ENCODE data around the gene FRMPD1.

The FRMPD1 gene

GRCh38 chr9:37776328-37776727, 125.6 kb downstream of the FRMPD1 start:
- no peak for DNase-seq (ENCODE audit: low read depth in 2 of 2)

- no peak for DNase-seq (ENCODE audit: low read depth in 2 of 2)
Measured at GRCh38 chr9:37778534-37778933, 127.8 kb downstream of the FRMPD1 start.

GRCh38 chr9:37784291-37784615, 133.5 kb downstream of the FRMPD1 start:
- no peak for DNase-seq (ENCODE audit: low read depth in 2 of 2)

GRCh38 chr9:37784616-37785483, 134.1 kb downstream of the FRMPD1 start, which contains the start of gene EXOSC3:
TSS of gene EXOSC3 (minus strand) at chr9:37785064. CDS start at chr9:37785044, 20 bp downstream.
- peak; percentile 56 to 57 for DNase-seq (ENCODE audit: low read depth in 2 of 2)

- DNase-seq (ENCODE audit: low read depth in 2 of 2) = no peak
Measured at GRCh38 chr9:37787059-37787458, 136.3 kb downstream of the FRMPD1 start.

- DNase-seq (ENCODE audit: low read depth in 2 of 2) = no peak
Measured at GRCh38 chr9:37788332-37788731, 137.6 kb downstream of the FRMPD1 start.

GRCh38 chr9:37790096-37790495, 139.3 kb downstream of the FRMPD1 start:
- no peak for DNase-seq (ENCODE audit: low read depth in 2 of 2)

- no peak for DNase-seq (ENCODE audit: low read depth in 2 of 2)
Measured at GRCh38 chr9:37792122-37792521, 141.4 kb downstream of the FRMPD1 start.

GRCh38 chr9:37796232-37796631, 145.5 kb downstream of the FRMPD1 start:
- no peak for DNase-seq (ENCODE audit: low read depth in 2 of 2)
